Measurements from ENCODE around the gene PRRT2.
"Not testable (repeated sequence)": the region's sequence is repeated elsewhere in the genome, so short reads cannot be mapped to it uniquely, and the experiment has no call there.

Gene PRRT2

GRCh38 chr16:29811896-29812665 is at the start of gene PRRT2:
TSS of gene PRRT2 (plus strand) at chr16:29812193. CDS start at chr16:29813055, 862 bp downstream.
- peak; percentile 44 for DNase-seq

GRCh38 chr16:29763326-29763725 is 48.7 kb upstream of the PRRT2 start:
- DNase-seq, result no peak

GRCh38 chr16:29765167-29766032 is 46.6 kb upstream of the PRRT2 start:
- no peak for DNase-seq

GRCh38 chr16:29766571-29766970 is 45.4 kb upstream of the PRRT2 start:
- no peak for DNase-seq

GRCh38 chr16:29767062-29767461 is 44.9 kb upstream of the PRRT2 start:
- DNase-seq, result no peak

GRCh38 chr16:29769507-29769906 is 42.5 kb upstream of the PRRT2 start:
- DNase-seq, result no peak

- DNase-seq, result no peak
Measured at GRCh38 chr16:29770250-29770929, 41.6 kb upstream of the PRRT2 start.

- DNase-seq, result not testable (repeated sequence)
Measured at GRCh38 chr16:29772330-29772729, 39.7 kb upstream of the PRRT2 start.

GRCh38 chr16:29774730-29775129 is 37.3 kb upstream of the PRRT2 start:
- DNase-seq, result no peak

GRCh38 chr16:29775742-29776408 is 36.1 kb upstream of the PRRT2 start:
- no peak for DNase-seq

GRCh38 chr16:29777576-29778350 is 34.2 kb upstream of the PRRT2 start, which contains the start of gene ZG16:
TSS of gene ZG16 (plus strand) at chr16:29778256. CDS start at chr16:29779267, 1,011 bp downstream.
- no peak for DNase-seq

- DNase-seq, result no peak
Measured at GRCh38 chr16:29779474-29779873, 32.5 kb upstream of the PRRT2 start.

GRCh38 chr16:29783094-29783953 is 28.7 kb upstream of the PRRT2 start:
- DNase-seq, result not testable (repeated sequence)

- DNase-seq, result peak; percentile 54
Measured at GRCh38 chr16:29784157-29784556, 27.8 kb upstream of the PRRT2 start.

- peak; percentile 74 for DNase-seq
Measured at GRCh38 chr16:29784901-29785500, 27.0 kb upstream of the PRRT2 start.

- not testable (repeated sequence) for DNase-seq
Measured at GRCh38 chr16:29787155-29787554, 24.8 kb upstream of the PRRT2 start.

GRCh38 chr16:29789775-29790182 is 22.2 kb upstream of the PRRT2 start:
- DNase-seq, result no peak

GRCh38 chr16:29790183-29790948 is 21.6 kb upstream of the PRRT2 start, which contains the start of gene KIF22:
TSS of gene KIF22 (plus strand) at chr16:29790751. CDS start at chr16:29790760, 9 bp downstream.
- peak; percentile 100 for DNase-seq
